ENCODE data around the gene CD55.

- TF ChIP-seq, protein P1, sequence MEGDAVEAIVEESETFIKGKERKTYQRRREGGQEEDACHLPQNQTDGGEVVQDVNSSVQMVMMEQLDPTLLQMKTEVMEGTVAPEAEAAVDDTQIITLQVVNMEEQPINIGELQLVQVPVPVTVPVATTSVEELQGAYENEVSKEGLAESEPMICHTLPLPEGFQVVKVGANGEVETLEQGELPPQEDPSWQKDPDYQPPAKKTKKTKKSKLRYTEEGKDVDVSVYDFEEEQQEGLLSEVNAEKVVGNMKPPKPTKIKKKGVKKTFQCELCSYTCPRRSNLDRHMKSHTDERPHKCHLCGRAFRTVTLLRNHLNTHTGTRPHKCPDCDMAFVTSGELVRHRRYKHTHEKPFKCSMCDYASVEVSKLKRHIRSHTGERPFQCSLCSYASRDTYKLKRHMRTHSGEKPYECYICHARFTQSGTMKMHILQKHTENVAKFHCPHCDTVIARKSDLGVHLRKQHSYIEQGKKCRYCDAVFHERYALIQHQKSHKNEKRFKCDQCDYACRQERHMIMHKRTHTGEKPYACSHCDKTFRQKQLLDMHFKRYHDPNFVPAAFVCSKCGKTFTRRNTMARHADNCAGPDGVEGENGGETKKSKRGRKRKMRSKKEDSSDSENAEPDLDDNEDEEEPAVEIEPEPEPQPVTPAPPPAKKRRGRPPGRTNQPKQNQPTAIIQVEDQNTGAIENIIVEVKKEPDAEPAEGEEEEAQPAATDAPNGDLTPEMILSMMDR (IDR thresholded peaks at IDR 0.05): no peak
- no peak for TF ChIP-seq ZFX (IDR thresholded peaks at IDR 0.05; ENCODE audit: borderline replicate concordance)
These were observed 43.6 kb downstream of the CD55 start for GRCh38 chr1:207365063-207365462.
